Gastrocnemius medialis (tissue), 4 donors: ENCODE results near the gene CRKL. TPM values are rescaled to one million over a fixed set of nuclear protein-coding genes. Genes with fewer than 3 reads are reported as not detected.

Experiments used
- ATAC-seq, 2 donors: fragments of 150-250 bp; one replicate each; pipeline ENCODE4 v1.9.1; 2016
- DNase-seq, 2 donors: peaks; one replicate each; pipeline ENCODE4 v3.0.0-alpha.2; 2019
- H3K27ac ChIP-seq, 4 donors: fragments of 200-600 bp; sonication (generic); 1 replicate in 1 of 4; 2 replicates in 3 of 4; pipeline ENCODE4 v1.5.1; 2016 to 2018; ENCODE audit warnings: mild to moderate bottlenecking in 2 of 4, moderate library complexity in 1 of 4
- H3K27me3 ChIP-seq, 3 donors: fragments of 200-600 bp; sonication (generic) in 2 of 3; 1 replicate in 1 of 3; 2 replicates in 2 of 3; pipeline versions ENCODE4 v1.5.1 to v1.6.0; 2016 to 2019; ENCODE audit warnings: mild to moderate bottlenecking in 1 of 3, moderate library complexity in 1 of 3
- H3K36me3 ChIP-seq, 2 donors: fragments of 200-600 bp; sonication (generic) in 1 of 2; one replicate each; pipeline ENCODE4 v1.5.1; 2017 to 2018
- H3K4me1 ChIP-seq, 2 donors: fragments of 200-600 bp; sonication (generic) in 1 of 2; one replicate each; pipeline ENCODE4 v1.5.1; 2016 to 2017; ENCODE audit warnings: mild to moderate bottlenecking in 2 of 2
- H3K4me3 ChIP-seq, 4 donors: fragments of 200-600 bp; sonication (generic) in 3 of 4; 1 replicate in 1 of 4; 2 replicates in 3 of 4; pipeline ENCODE4 v1.5.1; 2016 to 2019; ENCODE audit warnings: mild to moderate bottlenecking in 2 of 4
- H3K9me3 ChIP-seq, 3 donors: fragments of 200-600 bp; sonication (generic) in 2 of 3; 1 replicate in 1 of 3; 2 replicates in 2 of 3; pipeline ENCODE4 v1.5.1; 2016 to 2019
- POLR2A ChIP-seq, 2 donors: fragments of 450-650 bp; IDR thresholded peaks; one replicate each; pipeline ENCODE4 v1.6.1; 2017; ENCODE audit warnings: antibody characterized with exemption in 2 of 2, mild to moderate bottlenecking in 2 of 2, moderate library complexity in 2 of 2
- in situ Hi-C, 4 donors: fragments of 200-750 bp; cut with MboI; loops; one replicate each; pipeline versions ENCODE4 v1.15.0 to v1.8.0; 2017; ENCODE audit warnings: low sequenced_read_pairs in 4 of 4
- intact Hi-C: fragments of 100-400 bp; cut with DNase I; formaldehyde crosslinking; loops from one replicate; pipeline ENCODE4 v1.15.1; 2023; ENCODE audit warnings: low total_unique reads
- total RNA-seq, 4 donors: library from RNA; depleted of rRNA; stranded (reverse); fragments of >200 nt; gene quantifications; one replicate each; pipeline versions ENCODE4 v1.1.0 to v1.2.3, GENCODE V29; 2016
- TF ChIP-seq, protein P1 (sequence below), 5 experiments: fragments of 450-650 bp in 3 of 5; fragments of 200-600 bp in 2 of 5; sonication (generic) in 2 of 5; IDR thresholded peaks in 4 of 5; conservative IDR thresholded peaks in 1 of 5; 1 replicate in 4 of 5; 2 replicates in 1 of 5; pipeline ENCODE4 v1.5.1; 2016 to 2019; ENCODE audit warnings: antibody characterized with exemption in 5 of 5, mild to moderate bottlenecking in 3 of 5, moderate library complexity in 3 of 5

Gene CRKL
- total RNA-seq, 4 donors from 2014 or later = 73.3 to 109 (median 84.7) TPM

DNA sequence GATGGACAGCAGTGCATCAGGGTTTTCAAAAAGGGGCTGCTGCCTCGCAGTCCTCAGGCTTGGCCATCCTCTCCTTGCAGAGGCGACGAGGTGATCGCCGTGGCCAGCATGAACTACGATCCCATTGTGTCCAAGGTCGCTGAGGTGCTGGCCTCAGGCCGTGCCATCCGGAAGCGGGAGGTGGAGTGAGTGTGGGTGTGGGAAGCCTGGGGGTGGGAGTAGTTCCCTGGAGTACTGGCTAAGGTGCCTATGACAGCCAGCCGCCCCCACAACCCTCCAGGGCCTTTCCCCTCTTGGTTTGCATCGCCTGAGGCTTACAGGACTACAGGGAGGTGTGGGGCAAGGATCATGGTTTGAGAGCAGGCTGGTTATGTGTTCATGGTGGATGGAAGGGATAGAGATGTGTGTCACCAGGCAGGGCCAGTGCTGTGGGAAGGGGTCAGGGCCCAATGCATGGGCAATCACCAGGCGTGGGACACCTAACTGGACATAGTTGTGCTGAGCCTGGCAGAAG lies 62.8 kb downstream of the CRKL start:
- intact Hi-C loops = loop anchor here (5.0 kb wide), 1 partner anchor 37 kb away; the partner anchor contains the start of gene P2RX6
- H3K27ac ChIP-seq = no peak overlapping the region

DNA sequence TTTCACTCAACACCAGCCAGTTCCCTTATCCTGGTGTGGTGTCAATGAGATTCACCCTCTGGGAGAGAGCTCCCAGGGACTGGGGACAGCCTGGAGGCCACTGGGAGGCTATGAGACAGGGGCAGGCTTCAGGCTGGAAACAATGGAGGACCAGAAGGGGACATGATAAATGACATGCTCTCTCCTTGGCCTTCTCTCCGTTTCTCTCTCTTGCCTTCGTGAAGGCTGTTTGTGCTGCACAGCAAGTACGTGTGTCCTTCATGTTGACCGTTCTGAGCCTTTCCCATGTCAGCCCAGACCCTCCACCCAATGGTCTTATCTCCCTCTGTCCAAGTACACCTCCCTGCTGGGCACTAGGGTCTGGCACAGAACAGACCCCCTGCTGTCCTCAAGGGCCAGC lies 63.3 kb downstream of the CRKL start:
- H3K4me1 ChIP-seq = peaks cover 24 to 33% of the 10 kb centered on the region in 2 donors
- no peaks in the 10 kb centered on the region for H3K9me3 ChIP-seq
- peaks cover 0 to 4% of the 10 kb centered on the region in 2 donors for H3K36me3 ChIP-seq
- in situ Hi-C loops = no loop called here
- no peaks in the 10 kb centered on the region for H3K27me3 ChIP-seq
- TF ChIP-seq POLR2A (IDR thresholded peaks at IDR 0.05) = no peak
- TF ChIP-seq, protein P1, sequence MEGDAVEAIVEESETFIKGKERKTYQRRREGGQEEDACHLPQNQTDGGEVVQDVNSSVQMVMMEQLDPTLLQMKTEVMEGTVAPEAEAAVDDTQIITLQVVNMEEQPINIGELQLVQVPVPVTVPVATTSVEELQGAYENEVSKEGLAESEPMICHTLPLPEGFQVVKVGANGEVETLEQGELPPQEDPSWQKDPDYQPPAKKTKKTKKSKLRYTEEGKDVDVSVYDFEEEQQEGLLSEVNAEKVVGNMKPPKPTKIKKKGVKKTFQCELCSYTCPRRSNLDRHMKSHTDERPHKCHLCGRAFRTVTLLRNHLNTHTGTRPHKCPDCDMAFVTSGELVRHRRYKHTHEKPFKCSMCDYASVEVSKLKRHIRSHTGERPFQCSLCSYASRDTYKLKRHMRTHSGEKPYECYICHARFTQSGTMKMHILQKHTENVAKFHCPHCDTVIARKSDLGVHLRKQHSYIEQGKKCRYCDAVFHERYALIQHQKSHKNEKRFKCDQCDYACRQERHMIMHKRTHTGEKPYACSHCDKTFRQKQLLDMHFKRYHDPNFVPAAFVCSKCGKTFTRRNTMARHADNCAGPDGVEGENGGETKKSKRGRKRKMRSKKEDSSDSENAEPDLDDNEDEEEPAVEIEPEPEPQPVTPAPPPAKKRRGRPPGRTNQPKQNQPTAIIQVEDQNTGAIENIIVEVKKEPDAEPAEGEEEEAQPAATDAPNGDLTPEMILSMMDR (IDR thresholded peaks at IDR 0.05 in 4 of 5, conservative IDR thresholded peaks at IDR 0.05 in 1 of 5) = no peak
- peak overlapping the region in 2 of 4 donors; percentile 80 to 91 for H3K4me3 ChIP-seq
- ATAC-seq (no peak), DNase-seq (no peak)
- intact Hi-C loops = loop anchor here (5.0 kb wide), 1 partner anchor 37 kb away; the partner anchor contains the start of gene P2RX6
- H3K27ac ChIP-seq = peak overlapping the region in 3 of 4 donors; percentile 91 to 94 (median 92)

More for the DNA sequence above, 62.8 kb downstream of the CRKL start:
- in situ Hi-C loops = no loop called here
- no peaks in the 10 kb centered on the region for H3K9me3 ChIP-seq
- peaks cover 24 to 33% of the 10 kb centered on the region in 2 donors for H3K4me1 ChIP-seq
- H3K27me3 ChIP-seq = no peaks in the 10 kb centered on the region
- TF ChIP-seq, protein P1 (IDR thresholded peaks at IDR 0.05 in 4 of 5, conservative IDR thresholded peaks at IDR 0.05 in 1 of 5) = no peak
- no peak for TF ChIP-seq POLR2A (IDR thresholded peaks at IDR 0.05)
- DNase-seq (no peak), ATAC-seq (no peak)
- no peaks in the 10 kb centered on the region for H3K36me3 ChIP-seq
- H3K4me3 ChIP-seq = peak overlapping the region; percentile 26 to 50 (median 38)

DNA sequence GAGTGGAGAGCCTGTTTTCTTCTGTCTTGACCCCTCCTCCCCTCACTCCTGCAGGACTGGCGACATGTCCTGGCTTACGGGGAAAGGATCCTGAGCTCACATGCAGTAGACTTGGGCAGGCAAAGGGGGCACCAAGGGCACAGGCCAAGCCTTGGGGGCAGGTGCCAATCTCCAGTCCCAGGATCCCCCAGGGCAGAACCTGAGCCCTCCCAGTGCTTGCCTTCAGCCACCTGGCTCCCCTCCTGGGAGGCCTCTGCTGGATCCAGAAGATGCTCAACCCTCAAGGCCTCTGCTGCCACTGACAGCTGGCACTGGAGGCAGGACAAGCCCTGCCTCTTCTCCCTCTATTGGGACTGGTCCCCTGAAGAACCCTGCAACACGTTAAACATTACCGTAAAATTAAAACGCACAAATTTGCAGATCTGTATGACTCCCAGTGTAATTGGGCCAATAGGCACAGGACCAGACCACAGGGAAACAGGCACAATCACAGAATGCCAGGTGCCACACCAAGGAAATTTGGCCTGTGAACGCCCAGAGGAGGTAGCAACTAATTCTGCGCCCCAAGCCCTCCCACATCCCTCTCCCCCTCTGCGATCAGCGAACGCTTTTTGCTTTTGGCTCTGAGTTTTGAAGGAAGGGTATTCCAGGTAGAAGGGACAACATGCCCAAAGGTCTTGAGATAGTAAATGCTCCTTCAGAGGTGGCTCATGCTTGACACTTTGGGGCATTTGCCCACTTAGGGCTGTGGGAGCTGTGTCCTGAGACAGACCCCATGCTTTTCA lies 63.9 kb downstream of the CRKL start:
- no peak for ATAC-seq
- Histone ChIP-seq H3K36me3 (peaks cover 0 to 10% of the 10 kb centered on the region in 2 donors), H3K27me3 (no peaks in the 10 kb centered on the region), H3K4me3 (peak overlapping the region; percentile 80 to 97 (median 89)), H3K9me3 (no peaks in the 10 kb centered on the region), H3K4me1 (peaks cover 24 to 33% of the 10 kb centered on the region in 2 donors), H3K27ac (peak overlapping the region; percentile 91 to 94 (median 93))
- in situ Hi-C loops = no loop called here
- no peak for DNase-seq
- intact Hi-C loops = loop anchor here (5.0 kb wide), 1 partner anchor 36 kb away; the partner anchor contains the start of gene P2RX6
- TF ChIP-seq, protein P1 (IDR thresholded peaks at IDR 0.05 in 4 of 5, conservative IDR thresholded peaks at IDR 0.05 in 1 of 5) = no peak
- TF ChIP-seq POLR2A (IDR thresholded peaks at IDR 0.05) = no peak

DNA sequence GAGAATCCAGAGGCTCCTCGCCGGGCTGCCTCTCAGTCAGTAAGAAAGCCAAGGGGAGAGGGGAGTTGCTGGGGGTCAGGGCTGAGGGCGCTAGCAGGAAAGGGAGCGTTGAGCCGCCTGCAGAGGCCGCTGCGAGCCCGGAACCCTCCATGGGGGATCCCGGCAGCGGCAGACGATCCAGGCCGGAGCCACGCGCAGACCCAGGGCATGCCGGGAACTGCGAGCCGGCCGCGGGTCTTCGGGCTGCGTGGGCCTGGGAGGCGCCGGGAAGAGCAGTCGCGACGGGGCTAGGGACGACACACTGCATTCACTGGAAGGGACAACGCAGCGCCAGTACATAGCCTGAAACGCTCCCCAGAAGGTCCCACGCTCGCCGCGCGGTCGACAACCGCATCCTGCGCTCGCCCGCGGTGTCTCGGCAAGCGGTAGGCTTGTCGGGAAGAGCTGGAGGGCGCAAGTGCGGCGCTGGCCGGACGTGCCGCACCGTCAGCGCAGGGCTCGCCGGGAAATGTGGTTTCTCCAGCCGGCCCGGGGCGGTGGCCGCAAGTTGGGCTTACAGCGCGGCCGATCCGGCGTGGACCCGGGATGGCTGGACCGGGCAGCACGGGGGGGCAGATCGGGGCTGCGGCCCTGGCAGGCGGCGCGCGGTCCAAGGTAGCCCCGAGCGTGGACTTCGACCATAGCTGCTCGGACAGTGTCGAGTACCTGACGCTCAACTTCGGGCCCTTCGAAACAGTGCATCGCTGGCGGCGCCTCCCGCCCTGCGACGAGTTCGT lies 64.8 kb downstream of the CRKL start, which contains the start of gene LZTR1:
Gene LZTR1, plus strand, starts transcription at position 511 of the 776 bp plus-strand sequence. Its CDS starts 75 bp downstream, at position 586.
- TF ChIP-seq, protein P1 (IDR thresholded peaks at IDR 0.05 in 4 of 5, conservative IDR thresholded peaks at IDR 0.05 in 1 of 5) = peak; percentile 34 to 78 (median 71)
- TF ChIP-seq POLR2A (IDR thresholded peaks at IDR 0.05) = peak; percentile 93 to 94
- DNase-seq (peak; percentile 73 to 75), ATAC-seq (peak; percentile 93 to 95)
- H3K27ac ChIP-seq = peak within 1 kb of the TSS; percentile 91 to 94 (median 93)
- intact Hi-C loops = loop anchor here (1.0 to 5.0 kb wide), 4 partner anchors 20 to 65 kb away; partner anchors contain the start of genes CRKL, LRRC74B, P2RX6 and THAP7
- peak within 1 kb of the TSS; percentile 80 to 97 (median 89) for H3K4me3 ChIP-seq
- H3K9me3 ChIP-seq = no peaks in the 10 kb centered on the region
- H3K27me3 ChIP-seq = no peaks in the 10 kb centered on the region
- H3K4me1 ChIP-seq = peaks cover 24 to 33% of the 10 kb centered on the region in 2 donors
- in situ Hi-C loops = no loop called here
- peaks cover 0 to 15% of the 10 kb centered on the region in 2 donors for H3K36me3 ChIP-seq
